ENCODE measurements around the gene MARCHF2.

DNA sequence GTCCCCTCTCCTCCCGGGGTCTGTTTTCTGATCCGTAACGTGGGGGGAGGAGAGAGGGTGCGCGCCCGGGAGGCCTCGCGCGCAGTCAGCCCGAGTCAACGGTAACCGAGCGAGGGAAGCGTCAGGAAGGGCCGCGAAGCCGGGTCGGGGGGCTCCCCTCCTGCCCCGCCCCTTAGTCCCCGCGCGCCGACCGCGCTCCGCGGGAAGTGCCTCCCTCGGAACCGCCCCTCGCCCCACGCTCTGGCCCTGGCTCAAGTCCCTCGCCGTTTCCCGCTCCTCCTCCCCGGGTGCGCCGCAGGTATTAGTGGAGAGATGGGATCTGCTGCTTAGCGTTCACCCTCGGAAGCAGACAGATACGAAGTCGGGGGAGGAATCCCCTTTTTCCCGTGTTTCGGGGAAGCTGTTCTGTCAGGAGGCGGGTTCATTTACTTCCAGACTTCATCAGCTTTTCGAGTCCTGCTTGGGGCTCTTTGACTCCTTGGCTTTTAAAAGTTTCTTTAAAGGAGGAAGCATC is 32.4 kb downstream of the MARCHF2 start:
- TF ChIP-seq CTCF (IDR thresholded peaks at IDR 0.05) (no peak), POLR2A (IDR thresholded peaks at IDR 0.05) (no peak), POLR2AphosphoS5 (IDR thresholded peaks at IDR 0.05) (no peak)

Data from transverse colon (tissue), 4 donors.